HepG2 (cell line): ENCODE data around the gene CYLD. TPM values are rescaled to one million over a fixed set of nuclear protein-coding genes. Genes with fewer than 3 reads are reported as not detected.
A peak's percentile ranks its signal among the peaks of the same experiment; 100 is the strongest.

Source experiments
- DPF2 ChIP-seq: sonication (generic); formaldehyde crosslinking; IDR thresholded peaks from 2 replicates; pipeline ENCODE4 v1.4.0; 2020; ENCODE audit warnings: mild to moderate bottlenecking, low read depth, missing genetic modification reagents, borderline replicate concordance
- FOXA3 ChIP-seq: IDR thresholded peaks from 2 replicates; pipeline ENCODE4 v1.6.1; 2016; ENCODE audit warnings: missing genetic modification reagents, missing compliant biosample characterization
- GABPA ChIP-seq, 2 experiments: IDR thresholded peaks; 2 replicates each; pipeline ENCODE4 v1.6.1; 2011 to 2016; ENCODE audit warnings: low read depth in 2 of 2, low read length in 1 of 2, missing biosample characterization in 1 of 2, missing genetic modification characterization in 1 of 2
- HNF4G ChIP-seq, 2 experiments: sonication (generic) in 1 of 2; formaldehyde crosslinking in 1 of 2; IDR thresholded peaks; 2 replicates each; pipeline versions ENCODE4 v1.4.0 to v1.6.1; 2011 to 2020; ENCODE audit warnings: borderline replicate concordance in 2 of 2, low read depth in 2 of 2, mild to moderate bottlenecking in 2 of 2, low read length in 1 of 2, missing genetic modification reagents in 1 of 2, moderate library complexity in 1 of 2
- HOXA3 ChIP-seq: sonication (generic); formaldehyde crosslinking; IDR thresholded peaks from 2 replicates; pipeline ENCODE4 v1.5.0; 2020; ENCODE audit warnings: missing genetic modification reagents
- KLF16 ChIP-seq, 2 experiments: sonication (generic) in 1 of 2; formaldehyde crosslinking in 1 of 2; IDR thresholded peaks; 2 replicates each; pipeline versions ENCODE4 v1.6.1 to v1.8.0; 2016 to 2023; ENCODE audit warnings: missing genetic modification reagents in 2 of 2, missing compliant biosample characterization in 1 of 2
- KMT2A ChIP-seq: sonication (generic); formaldehyde crosslinking; IDR thresholded peaks from 2 replicates; pipeline ENCODE4 v1.4.0; 2020; ENCODE audit warnings: missing genetic modification reagents
- NFE2L2 ChIP-seq: fragments of 150-350 bp; IDR thresholded peaks from 2 replicates; pipeline ENCODE4 v1.6.1; 2014; ENCODE audit warnings: low read length
- NR2C2 ChIP-seq: sonication (generic); formaldehyde crosslinking; IDR thresholded peaks from 2 replicates; pipeline ENCODE4 v1.4.0; 2020; ENCODE audit warnings: missing genetic modification reagents, mild to moderate bottlenecking, moderate library complexity, borderline replicate concordance
- PAXIP1 ChIP-seq: sonication (generic); formaldehyde crosslinking; conservative IDR thresholded peaks from 2 replicates; pipeline ENCODE4 v1.4.0; 2020; ENCODE audit warnings: mild to moderate bottlenecking, missing genetic modification reagents, moderate library complexity
- RCOR2 ChIP-seq: IDR thresholded peaks from 2 replicates; pipeline ENCODE4 v1.6.1; 2016; ENCODE audit warnings: missing biosample characterization, missing genetic modification reagents
- RXRA ChIP-seq: sonication (generic); formaldehyde crosslinking; IDR thresholded peaks from 2 replicates; pipeline ENCODE4 v1.5.1; 2020; ENCODE audit warnings: missing genetic modification reagents
- RXRB ChIP-seq: IDR thresholded peaks from 2 replicates; pipeline ENCODE4 v1.6.1; 2016; ENCODE audit warnings: borderline replicate concordance, missing genetic modification reagents, missing compliant biosample characterization
- TFAP4 ChIP-seq: sonication (generic); IDR thresholded peaks from 2 replicates; pipeline ENCODE4 v1.6.1; 2016; ENCODE audit warnings: low read depth, borderline replicate concordance
- WIZ ChIP-seq: sonication (generic); formaldehyde crosslinking; IDR thresholded peaks from 2 replicates; pipeline ENCODE4 v1.5.1; 2020; ENCODE audit warnings: mild to moderate bottlenecking, missing genetic modification reagents
- XRCC5 ChIP-seq: fragments of 200-400 bp; formaldehyde crosslinking; optimal IDR thresholded peaks from 2 replicates; pipeline ENCODE3; 2017; ENCODE audit warnings: mild to moderate bottlenecking, low read length
- YEATS4 ChIP-seq: sonication (generic); formaldehyde crosslinking; IDR thresholded peaks from 2 replicates; pipeline ENCODE4 v1.4.0; 2020; ENCODE audit warnings: missing genetic modification reagents, borderline replicate concordance
- ZNF121 ChIP-seq: sonication (generic); formaldehyde crosslinking; IDR thresholded peaks from 2 replicates; pipeline ENCODE4 v1.5.0; 2020; ENCODE audit warnings: mild to moderate bottlenecking, missing genetic modification reagents
- ZNF136 ChIP-seq: sonication (generic); formaldehyde crosslinking; IDR thresholded peaks from 2 replicates; pipeline ENCODE4 v1.8.1; 2022; ENCODE audit warnings: low read depth, mild to moderate bottlenecking, moderate library complexity, missing genetic modification reagents
- ZNF264 ChIP-seq: sonication (generic); formaldehyde crosslinking; IDR thresholded peaks from 2 replicates; pipeline ENCODE4 v1.4.0; 2020; ENCODE audit warnings: missing genetic modification reagents
- ZNF350 ChIP-seq: sonication (generic); formaldehyde crosslinking; IDR thresholded peaks from 2 replicates; pipeline ENCODE4 v1.4.0; 2020; ENCODE audit warnings: mild to moderate bottlenecking, low read depth, missing genetic modification reagents, borderline replicate concordance
- ZNF446 ChIP-seq: sonication (generic); formaldehyde crosslinking; IDR thresholded peaks from 2 replicates; pipeline ENCODE4 v1.5.0; 2020; ENCODE audit warnings: mild to moderate bottlenecking, missing genetic modification reagents
- ZNF512 ChIP-seq: sonication (generic); formaldehyde crosslinking; IDR thresholded peaks from 2 replicates; pipeline ENCODE4 v1.4.0; 2020; ENCODE audit warnings: mild to moderate bottlenecking, missing genetic modification reagents
- polyA plus RNA-seq, 8 experiments: library from polyadenylated mRNA; depleted of rRNA in 3 of 8; stranded (reverse) in 7 of 8; unstranded in 1 of 8; fragments of >200 nt; fragmentation: Illumina TruSeq in 4 of 8; extraction: Trizol in 4 of 8; gene quantifications; 2 replicates each; pipeline versions ENCODE4 v1.2.1 to v1.2.3, GENCODE V29; 2011 to 2016; ENCODE audit warnings: low read depth in 4 of 8, missing spikeins in 1 of 8, mixed read lengths in 1 of 8; ENCODE audit not compliant: insufficient read depth in 1 of 8
- total RNA-seq, 5 experiments: library from RNA; depleted of rRNA; stranded (reverse); fragments of >200 nt; fragmentation: Illumina TruSeq; extraction: Trizol; gene quantifications; 2 replicates each; pipeline ENCODE4 v1.2.3, GENCODE V29; 2016; ENCODE audit warnings: low read depth in 1 of 5

Gene CYLD
- total and polyA plus RNA-seq, 2 of the 13 experiments (the other 11 are each of a cell fraction or from before 2014, with no cell fraction given): 6.1 to 11.4 TPM

GRCh38 chr16:50804290-50804907 lies 62.5 kb downstream of the CYLD start (continued):
- peak; percentile 99 for TF ChIP-seq PAXIP1 (CRISPR knock-in tag)
- TF ChIP-seq ZNF136 (CRISPR knock-in tag): no peak
- peak; percentile 80 for TF ChIP-seq RXRA (CRISPR knock-in tag)
- TF ChIP-seq NR2C2 (CRISPR knock-in tag): peak; percentile 66; the same call in 1 of the 2 replicates
- peak; percentile 89; the same call in 1 of the 2 replicates for TF ChIP-seq WIZ
- TF ChIP-seq YEATS4 (CRISPR knock-in tag): peak; percentile 63
- no peak for TF ChIP-seq ZNF512
- TF ChIP-seq ZNF446 (CRISPR knock-in tag): no peak
- no peak for TF ChIP-seq TFAP4
- TF ChIP-seq RCOR2 (CRISPR knock-in tag): peak; percentile 75; the same call in 1 of the 2 replicates
- TF ChIP-seq ZNF264 (CRISPR knock-in tag): peak; percentile 78
- peak; percentile 62; the same call in 1 of the 2 replicates for TF ChIP-seq ZNF121 (CRISPR knock-in tag)
- TF ChIP-seq HNF4G (IDR thresholded peaks at IDR 0.05; ENCODE audit: borderline replicate concordance, low read depth, low read length): peak; percentile 95
- peak; percentile 94 for TF ChIP-seq HNF4G (CRISPR knock-in tag; IDR thresholded peaks at IDR 0.05; ENCODE audit: borderline replicate concordance, low read depth)
- TF ChIP-seq KLF16 (CRISPR knock-in tag; IDR thresholded peaks at IDR 0.05): peak in 1 of 2 experiments; percentile 65; a peak in 1 of 4 replicates
- peak; percentile 90 for TF ChIP-seq XRCC5
- TF ChIP-seq RXRB (CRISPR knock-in tag): peak; percentile 75; the same call in 1 of the 2 replicates
- TF ChIP-seq NFE2L2: no peak
- peak; percentile 57 for TF ChIP-seq FOXA3 (CRISPR knock-in tag)
- TF ChIP-seq KMT2A (CRISPR knock-in tag): peak; percentile 9; the same call in 1 of the 2 replicates
- peak; percentile 74 for TF ChIP-seq DPF2 (CRISPR knock-in tag)
- TF ChIP-seq ZNF350: peak; percentile 87
- peak; percentile 84 for TF ChIP-seq HOXA3 (CRISPR knock-in tag)
- TF ChIP-seq GABPA (IDR thresholded peaks at IDR 0.05; ENCODE audit: low read depth, low read length): no peak
- TF ChIP-seq GABPA (CRISPR knock-in tag; IDR thresholded peaks at IDR 0.05; ENCODE audit: low read depth): no peak
